Panc1 (cell line): ENCODE data around the gene AHRR. TPM values are rescaled to one million over a fixed set of nuclear protein-coding genes. Genes with fewer than 3 reads are reported as not detected.

Experiments used
- ATAC-seq: fragments of 200-7000 bp; cut with Tn5 transposase; 2 replicates; pipeline ENCODE4 v1.9.1; 2020; ENCODE audit warnings: mild to moderate bottlenecking, moderate library complexity
- BruUV-seq: library from RNA; stranded (reverse); fragments of 400-500 nt; replicated peaks from 2 replicates; lab custom pipeline; 2021; lab: Mats Ljungman, UMichigan
- CTCF ChIA-PET: fragments of 300-600 bp; sonication (Branson Sonifier 250); formaldehyde crosslinking; loops from one replicate; lab custom pipeline; 2022; ENCODE audit warnings: antibody characterized with exemption; lab: Charles Lee
- POLR2A ChIA-PET: fragments of 300-600 bp; sonication (Branson Sonifier 250); formaldehyde crosslinking; loops from one replicate; lab custom pipeline; 2022; ENCODE audit warnings: antibody characterized with exemption; lab: Charles Lee
- DNase-seq: peaks from one replicate; pipeline ENCODE4 v3.0.0-alpha.2; 2010; ENCODE audit warnings: low read depth, low spot score
- H3K27ac ChIP-seq: 2 replicates; pipeline ENCODE4 v1.5.1; 2011; ENCODE audit warnings: mild to moderate bottlenecking, low read length, inconsistent platforms
- H3K27me3 ChIP-seq: fragments of 200-500 bp; sonication (Bioruptor generic); 2 replicates; pipeline ENCODE4 v1.6.0; 2014; ENCODE audit warnings: low read length, inconsistent platforms; ENCODE audit not compliant: control insufficient read depth, insufficient read depth
- H3K36me3 ChIP-seq: fragments of 200-500 bp; sonication (Bioruptor generic); 2 replicates; pipeline ENCODE4 v1.5.1; 2014; ENCODE audit warnings: inconsistent platforms, mild to moderate bottlenecking, low read length, moderate library complexity; ENCODE audit not compliant: control insufficient read depth, insufficient read depth
- H3K4me1 ChIP-seq: 2 replicates; pipeline ENCODE4 v1.5.1; 2011; ENCODE audit warnings: inconsistent platforms, mild to moderate bottlenecking, low read length, moderate library complexity; ENCODE audit not compliant: control insufficient read depth, insufficient read depth
- H3K4me3 ChIP-seq, 2 experiments: 2 replicates each; pipeline ENCODE4 v1.5.1; 2011 to 2012; ENCODE audit warnings: low read depth in 2 of 2, low read length in 2 of 2, mild to moderate bottlenecking in 2 of 2, inconsistent platforms in 1 of 2, moderate library complexity in 1 of 2
- H3K9me3 ChIP-seq: fragments of 200-500 bp; sonication (Bioruptor generic); 2 replicates; pipeline ENCODE4 v1.5.1; 2014; ENCODE audit warnings: low read depth, mild to moderate bottlenecking, inconsistent platforms, low read length, moderate library complexity; ENCODE audit not compliant: control insufficient read depth, insufficient read depth
- CTCF ChIP-seq: fragments of 450-650 bp; IDR thresholded peaks from 2 replicates; pipeline ENCODE4 v1.5.1; 2017; ENCODE audit warnings: mild to moderate bottlenecking
- POLR2AphosphoS5 ChIP-seq: IDR thresholded peaks from 2 replicates; pipeline ENCODE4 v1.6.1; 2012; ENCODE audit warnings: mild to moderate bottlenecking, low read depth, low read length, moderate library complexity
- REST ChIP-seq, 2 experiments: IDR thresholded peaks; 2 replicates each; pipeline ENCODE4 v1.6.1; 2011 to 2012; ENCODE audit warnings: low read depth in 2 of 2, control low read depth in 1 of 2, low read length in 1 of 2, mild to moderate bottlenecking in 1 of 2, moderate library complexity in 1 of 2; ENCODE audit not compliant: insufficient read depth in 1 of 2
- SIN3A ChIP-seq: IDR thresholded peaks from 2 replicates; pipeline ENCODE4 v1.6.1; 2012; ENCODE audit warnings: low read depth, mild to moderate bottlenecking, low read length, moderate library complexity, borderline replicate concordance; ENCODE audit not compliant: insufficient read depth
- TCF7L2 ChIP-seq: IDR thresholded peaks from 2 replicates; pipeline ENCODE4 v1.6.1; 2011; ENCODE audit warnings: mild to moderate bottlenecking, low read depth, low read length, inconsistent platforms
- in situ Hi-C: cut with HindIII; loops from 2 replicates; pipeline ENCODE4 v1.10.0; 2016; ENCODE audit warnings: low sequenced_read_pairs, low pct_unique_long_range_greater_than_20kb
- intact Hi-C: fragments of 100-400 bp; cut with micrococcal nuclease; formaldehyde crosslinking; loops from one replicate; pipeline ENCODE4 v1.10.0; 2022; ENCODE audit not compliant: unreplicated experiment
- total RNA-seq: library from RNA; stranded (reverse); gene quantifications from one replicate; pipeline ENCODE4 v1.2.1, GENCODE V29; 2021; ENCODE audit not compliant: unreplicated experiment

Gene AHRR
- total RNA-seq, 1 experiment from 2014 or later = 23.6 TPM

DNA sequence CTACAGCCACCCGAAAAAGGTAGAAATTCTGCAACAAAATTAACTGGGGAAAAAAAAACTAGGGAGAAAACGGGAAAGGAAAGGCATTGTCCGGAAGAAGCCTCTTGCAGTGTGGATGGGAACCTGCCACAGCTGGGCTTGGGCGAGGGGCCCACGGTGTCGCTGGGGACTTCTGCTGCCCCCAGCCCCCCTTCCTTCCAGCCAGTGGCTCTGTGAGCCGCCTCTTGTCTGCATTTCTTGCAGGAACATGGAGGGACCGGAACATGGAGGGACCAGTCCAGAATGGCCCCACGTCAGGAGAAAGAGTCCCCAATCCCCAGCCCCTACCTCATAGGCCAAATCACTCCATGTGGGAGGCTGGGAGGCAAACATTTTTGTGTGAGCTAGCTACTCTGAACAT, 84.5 kb downstream of the AHRR start:
- DNase-seq (no peak), ATAC-seq (no peak)
- ChIA-PET CTCF (no interaction called here), POLR2A (no interaction called here)
- Histone ChIP-seq H3K36me3 (no peaks in the 10 kb centered on the region), H3K4me3 (no peak overlapping the region), H3K27ac (no peak overlapping the region), H3K9me3 (no peaks in the 10 kb centered on the region), H3K27me3 (no peaks in the 10 kb centered on the region), H3K4me1 (no peaks in the 10 kb centered on the region)
- intact Hi-C loops = no loop called here
- in situ Hi-C loops = no loop called here
- no TSS peak for BruUV-seq
- TF ChIP-seq SIN3A = no peak
- no peak for TF ChIP-seq CTCF
- no peak for TF ChIP-seq REST (IDR thresholded peaks at IDR 0.05; ENCODE audit: insufficient read depth in 1 of 2, low read depth in 2 of 2, low read length in 1 of 2)
- no peak for TF ChIP-seq TCF7L2
- TF ChIP-seq POLR2AphosphoS5 = no peak

- no peak overlapping the region for H3K4me3 ChIP-seq
These were observed 85.5 kb downstream of the AHRR start for GRCh38 chr5:407051-407450.

More at GRCh38 chr5:407051-407450, 85.5 kb downstream of the AHRR start:
- Histone ChIP-seq H3K4me1 (no peaks in the 10 kb centered on the region), H3K27me3 (no peaks in the 10 kb centered on the region), H3K9me3 (no peaks in the 10 kb centered on the region), H3K27ac (no peak overlapping the region), H3K36me3 (no peaks in the 10 kb centered on the region)
- BruUV-seq = no TSS peak
- TF ChIP-seq TCF7L2 (no peak), CTCF (no peak)
- ATAC-seq (no peak), DNase-seq (no peak)
- in situ Hi-C loops = no loop called here
- ChIA-PET CTCF (interaction anchor here (0.6 kb wide), 1 partner anchor 10 kb away, joined by 3 read pairs; no protein-coding TSS in a partner anchor), POLR2A (no interaction called here)
- intact Hi-C loops = no loop called here
